ENCODE results near the gene IGF2BP3.

The IGF2BP3 gene

GRCh38 chr7:23373151-23374004, 96.9 kb downstream of the IGF2BP3 start:
- no peak for DNase-seq (ENCODE audit: low spot score)

GRCh38 chr7:23372611-23373010, 97.7 kb downstream of the IGF2BP3 start:
- no peak for DNase-seq (ENCODE audit: low spot score)

GRCh38 chr7:23371654-23372053, 98.6 kb downstream of the IGF2BP3 start:
- DNase-seq (ENCODE audit: low spot score): no peak

- no peak for DNase-seq (ENCODE audit: low spot score)
These were observed 100.4 kb downstream of the IGF2BP3 start for GRCh38 chr7:23369695-23370404.

- DNase-seq (ENCODE audit: low spot score): no peak
These were observed 101.2 kb downstream of the IGF2BP3 start for GRCh38 chr7:23369100-23369499.

GRCh38 chr7:23358152-23358674, 112.1 kb downstream of the IGF2BP3 start:
- no peak for DNase-seq (ENCODE audit: low spot score)

GRCh38 chr7:23357190-23358093, 112.8 kb downstream of the IGF2BP3 start:
- no peak for DNase-seq (ENCODE audit: low spot score)

- DNase-seq (ENCODE audit: low spot score): no peak
These were observed 113.6 kb downstream of the IGF2BP3 start for GRCh38 chr7:23356726-23357125.

- no peak for DNase-seq (ENCODE audit: low spot score)
These were observed 114.1 kb downstream of the IGF2BP3 start for GRCh38 chr7:23356168-23356567.

GRCh38 chr7:23353172-23353571, 117.1 kb downstream of the IGF2BP3 start:
- no peak for DNase-seq (ENCODE audit: low spot score)

GRCh38 chr7:23350466-23350865, 119.8 kb downstream of the IGF2BP3 start:
- no peak for DNase-seq (ENCODE audit: low spot score)

- no peak for DNase-seq (ENCODE audit: low spot score)
These were observed 120.7 kb downstream of the IGF2BP3 start for GRCh38 chr7:23349484-23350157.

GRCh38 chr7:23347682-23348180, 122.6 kb downstream of the IGF2BP3 start:
- no peak for DNase-seq (ENCODE audit: low spot score)

- no peak for DNase-seq (ENCODE audit: low spot score)
These were observed 123.1 kb downstream of the IGF2BP3 start for GRCh38 chr7:23347033-23347681.

GRCh38 chr7:23346316-23346715, 124.0 kb downstream of the IGF2BP3 start:
- DNase-seq (ENCODE audit: low spot score): no peak

GRCh38 chr7:23345601-23346000, 124.7 kb downstream of the IGF2BP3 start:
- DNase-seq (ENCODE audit: low spot score): no peak

GRCh38 chr7:23343806-23344475, 126.3 kb downstream of the IGF2BP3 start:
- DNase-seq (ENCODE audit: low spot score): no peak

GRCh38 chr7:23343102-23343501, 127.2 kb downstream of the IGF2BP3 start:
- no peak for DNase-seq (ENCODE audit: low spot score)

- no peak for DNase-seq (ENCODE audit: low spot score)
These were observed 128.3 kb downstream of the IGF2BP3 start for GRCh38 chr7:23341846-23342598.
